ENCODE data around the gene ZNF564. TPM values are rescaled to one million over a fixed set of nuclear protein-coding genes. Genes with fewer than 3 reads are reported as not detected.

ZNF564 gene
- polyA plus RNA-seq, 3 donors, result 1.0 to 8.4 (median 8.4) TPM

DNA sequence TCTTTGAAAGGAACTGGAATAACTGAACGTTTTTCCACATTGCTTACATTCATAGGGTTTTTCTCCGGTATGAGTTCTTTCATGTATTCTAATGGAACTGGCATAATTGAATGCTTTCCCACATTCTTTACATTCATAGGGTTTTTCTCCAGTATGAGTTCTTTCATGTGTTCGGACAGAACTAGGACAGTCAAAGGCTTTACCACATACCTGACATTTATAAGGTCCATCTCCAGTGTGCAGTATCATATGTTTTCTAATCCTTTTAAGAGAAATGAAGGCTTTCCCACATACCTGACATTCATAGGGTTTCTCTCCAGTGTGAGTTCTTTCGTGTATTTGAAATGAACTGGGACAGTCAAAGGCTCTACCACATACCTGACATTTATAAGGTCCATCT, 24.7 kb downstream of the ZNF564 start:
- TF ChIP-seq, protein P1, sequence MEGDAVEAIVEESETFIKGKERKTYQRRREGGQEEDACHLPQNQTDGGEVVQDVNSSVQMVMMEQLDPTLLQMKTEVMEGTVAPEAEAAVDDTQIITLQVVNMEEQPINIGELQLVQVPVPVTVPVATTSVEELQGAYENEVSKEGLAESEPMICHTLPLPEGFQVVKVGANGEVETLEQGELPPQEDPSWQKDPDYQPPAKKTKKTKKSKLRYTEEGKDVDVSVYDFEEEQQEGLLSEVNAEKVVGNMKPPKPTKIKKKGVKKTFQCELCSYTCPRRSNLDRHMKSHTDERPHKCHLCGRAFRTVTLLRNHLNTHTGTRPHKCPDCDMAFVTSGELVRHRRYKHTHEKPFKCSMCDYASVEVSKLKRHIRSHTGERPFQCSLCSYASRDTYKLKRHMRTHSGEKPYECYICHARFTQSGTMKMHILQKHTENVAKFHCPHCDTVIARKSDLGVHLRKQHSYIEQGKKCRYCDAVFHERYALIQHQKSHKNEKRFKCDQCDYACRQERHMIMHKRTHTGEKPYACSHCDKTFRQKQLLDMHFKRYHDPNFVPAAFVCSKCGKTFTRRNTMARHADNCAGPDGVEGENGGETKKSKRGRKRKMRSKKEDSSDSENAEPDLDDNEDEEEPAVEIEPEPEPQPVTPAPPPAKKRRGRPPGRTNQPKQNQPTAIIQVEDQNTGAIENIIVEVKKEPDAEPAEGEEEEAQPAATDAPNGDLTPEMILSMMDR (IDR thresholded peaks at IDR 0.05), result no peak
- H3K27ac Mint-ChIP-seq, result no peak overlapping the region
- H3K27me3 Mint-ChIP-seq (ENCODE audit: low read depth in 3 of 3), result peaks cover 0 to 3% (median 0%) of the 10 kb centered on the region in 3 donors
- H3K4me3 Mint-ChIP-seq, result no peak overlapping the region
- H3K36me3 ChIP-seq (replicated peaks in 1 of 2; ENCODE audit: control insufficient read depth in 1 of 2, insufficient read depth in 2 of 2, low read length in 2 of 2), result peaks cover 37 to 74% of the 10 kb centered on the region in 2 donors
- peak overlapping the region in 1 of 3 experiments; percentile 65 for H3K4me3 ChIP-seq (replicated peaks in 1 of 3; ENCODE audit: low read depth in 2 of 3, low read length in 3 of 3)
- no peak overlapping the region for H3K4me2 ChIP-seq (replicated peaks; ENCODE audit: extremely low read depth, low read length, poor library complexity, severe bottlenecking)
- H3K4me1 Mint-ChIP-seq, result no peaks in the 10 kb centered on the region
- H4K20me1 ChIP-seq (ENCODE audit: insufficient read depth, low read length), result no peaks in the 10 kb centered on the region
- no peak overlapping the region for H3K9ac ChIP-seq (ENCODE audit: insufficient read depth, low read length, poor library complexity, severe bottlenecking)
- H3K27ac ChIP-seq (ENCODE audit: low read depth in 1 of 2, low read length in 2 of 2), result no peak overlapping the region
- peaks cover 77 to 100% of the 10 kb centered on the region in 2 donors for H3K9me3 ChIP-seq (replicated peaks in 1 of 2; ENCODE audit: control insufficient read depth in 1 of 2, insufficient read depth in 1 of 2, low read length in 2 of 2)
- intact Hi-C loops (cut with micrococcal nuclease), result no loop called here
- peaks cover 22% of the 10 kb centered on the region for H3K79me2 ChIP-seq (ENCODE audit: insufficient read depth, low read length)
- no CpG with 5 or more reads among the region's 4 CpGs for WGBS (ENCODE audit: insufficient coverage)
- peaks cover 54 to 69% of the 10 kb centered on the region in 2 donors for H3K36me3 Mint-ChIP-seq
- H2AFZ ChIP-seq (ENCODE audit: insufficient read depth, low read depth, low read length, poor library complexity, severe bottlenecking), result no peak overlapping the region
- H3K4me1 ChIP-seq (ENCODE audit: control insufficient read depth in 1 of 2, insufficient read depth in 2 of 2, low read length in 2 of 2), result no peaks in the 10 kb centered on the region
- DNase-seq, result no peak
- H3K9me3 Mint-ChIP-seq, result peaks cover 68 to 100% (median 98%) of the 10 kb centered on the region in 7 donors
- no peaks in the 10 kb centered on the region for H3K27me3 ChIP-seq (ENCODE audit: control insufficient read depth in 2 of 2, insufficient read depth in 2 of 2, low read length in 2 of 2)

DNA sequence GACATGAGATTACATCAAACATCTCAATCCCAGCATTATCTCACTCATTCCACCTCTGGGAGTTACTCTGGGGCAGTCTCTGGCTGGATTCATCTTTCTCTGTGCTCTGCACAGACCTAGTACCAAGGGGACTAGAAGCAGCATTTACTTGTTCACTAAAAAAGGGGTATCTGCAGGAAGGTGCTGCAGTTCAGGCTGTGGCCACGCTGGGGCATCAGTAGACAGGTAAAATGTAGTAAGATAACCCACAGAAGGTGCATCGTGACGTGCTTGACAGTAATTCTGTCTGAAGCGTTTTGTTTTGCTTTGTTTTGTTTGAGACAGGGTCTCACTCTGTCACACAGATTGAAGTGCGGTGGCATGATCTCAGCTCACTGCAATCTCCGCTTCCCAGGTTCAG, 29.3 kb downstream of the ZNF564 start:
- H3K4me1 Mint-ChIP-seq, result no peaks in the 10 kb centered on the region
- peaks cover 0 to 3% (median 0%) of the 10 kb centered on the region in 3 donors for H3K27me3 Mint-ChIP-seq (ENCODE audit: low read depth in 3 of 3)
- Histone ChIP-seq H3K36me3 (replicated peaks in 1 of 2; ENCODE audit: control insufficient read depth in 1 of 2, insufficient read depth in 2 of 2, low read length in 2 of 2) (peaks cover 9 to 29% of the 10 kb centered on the region in 2 donors), H3K27me3 (ENCODE audit: control insufficient read depth in 2 of 2, insufficient read depth in 2 of 2, low read length in 2 of 2) (no peaks in the 10 kb centered on the region), H3K9ac (ENCODE audit: insufficient read depth, low read length, poor library complexity, severe bottlenecking) (no peak overlapping the region), H3K4me1 (ENCODE audit: control insufficient read depth in 1 of 2, insufficient read depth in 2 of 2, low read length in 2 of 2) (no peaks in the 10 kb centered on the region), H4K20me1 (ENCODE audit: insufficient read depth, low read length) (no peaks in the 10 kb centered on the region), H3K9me3 (replicated peaks in 1 of 2; ENCODE audit: control insufficient read depth in 1 of 2, insufficient read depth in 1 of 2, low read length in 2 of 2) (peaks cover 81 to 99% of the 10 kb centered on the region in 2 donors), H3K4me3 (replicated peaks in 1 of 3; ENCODE audit: low read depth in 2 of 3, low read length in 3 of 3) (peak overlapping the region in 1 of 3 experiments; percentile 65), H3K27ac (ENCODE audit: low read depth in 1 of 2, low read length in 2 of 2) (no peak overlapping the region), H3K79me2 (ENCODE audit: insufficient read depth, low read length) (no peaks in the 10 kb centered on the region), H3K4me2 (replicated peaks; ENCODE audit: extremely low read depth, low read length, poor library complexity, severe bottlenecking) (no peak overlapping the region), H2AFZ (ENCODE audit: insufficient read depth, low read depth, low read length, poor library complexity, severe bottlenecking) (no peak overlapping the region)
- no peak overlapping the region for H3K4me3 Mint-ChIP-seq
- peaks cover 71 to 100% (median 97%) of the 10 kb centered on the region in 7 donors for H3K9me3 Mint-ChIP-seq
- H3K27ac Mint-ChIP-seq, result no peak overlapping the region
- no peak for DNase-seq
- WGBS (ENCODE audit: insufficient coverage), result 100% methylated on average over 3 of the region's 6 CpGs
- TF ChIP-seq, protein P1 (IDR thresholded peaks at IDR 0.05), result no peak
- H3K36me3 Mint-ChIP-seq, result peaks cover 11 to 30% of the 10 kb centered on the region in 2 donors
- intact Hi-C loops (cut with micrococcal nuclease), result no loop called here

Measured in CD14-positive monocyte (primary cell).